DND-41 (cell line): Measurements from ENCODE around the gene FAU.

Experiments
- ATAC-seq: fragments of 200-7000 bp; cut with Tn5 transposase; 3 replicates; pipeline ENCODE4 v1.9.1; 2021; ENCODE audit warnings: low read depth; ENCODE audit not compliant: insufficient read depth
- DNase-seq: peaks from one replicate; pipeline ENCODE4 v3.0.0-alpha.2; 2020
- H2AFZ ChIP-seq: 2 replicates; pipeline ENCODE4 v1.6.0; 2012; ENCODE audit warnings: low read depth, low read length
- H3K27ac ChIP-seq: 2 replicates; pipeline ENCODE4 v1.5.1; 2012; ENCODE audit warnings: low read length, inconsistent platforms
- H3K27me3 ChIP-seq: fragments of 200-600 bp; sonication (generic); 2 replicates; pipeline ENCODE4 v1.6.0; 2012; ENCODE audit warnings: low read length, mild to moderate bottlenecking, inconsistent platforms; ENCODE audit not compliant: insufficient read depth, poor library complexity
- H3K36me3 ChIP-seq: 2 replicates; pipeline ENCODE4 v1.5.1; 2012; ENCODE audit warnings: low read length, inconsistent platforms; ENCODE audit not compliant: insufficient read depth
- H3K4me1 ChIP-seq: 2 replicates; pipeline ENCODE4 v1.5.1; 2012; ENCODE audit warnings: mild to moderate bottlenecking, low read length; ENCODE audit not compliant: insufficient read depth
- H3K4me2 ChIP-seq: 2 replicates; pipeline ENCODE4 v1.6.0; 2012; ENCODE audit warnings: mild to moderate bottlenecking, moderate library complexity, low read length, inconsistent platforms; ENCODE audit not compliant: insufficient read depth
- H3K4me3 ChIP-seq, 2 experiments: fragments of 200-600 bp in 1 of 2; shearing (Covaris generic) in 1 of 2; 2 replicates each; pipeline ENCODE4 v1.5.1; 2012 to 2016; ENCODE audit warnings: inconsistent platforms in 2 of 2, low read length in 2 of 2, mild to moderate bottlenecking in 2 of 2, low read depth in 1 of 2, moderate library complexity in 1 of 2
- H3K79me2 ChIP-seq: 2 replicates; pipeline ENCODE4 v1.6.0; 2012; ENCODE audit warnings: low read length, inconsistent platforms; ENCODE audit not compliant: insufficient read depth
- H3K9ac ChIP-seq: 2 replicates; pipeline ENCODE4 v1.6.0; 2012; ENCODE audit warnings: low read depth, mild to moderate bottlenecking, inconsistent platforms, low read length, moderate library complexity
- H3K9me3 ChIP-seq: 2 replicates; pipeline ENCODE4 v1.5.1; 2012; ENCODE audit warnings: low read length, moderate library complexity, mild to moderate bottlenecking, inconsistent platforms; ENCODE audit not compliant: insufficient read depth, severe bottlenecking
- H4K20me1 ChIP-seq: 2 replicates; pipeline ENCODE4 v1.6.0; 2012; ENCODE audit warnings: low read length; ENCODE audit not compliant: insufficient read depth
- EZH2 ChIP-seq: IDR thresholded peaks from 3 replicates; pipeline ENCODE4 v1.6.1; 2012; ENCODE audit warnings: borderline replicate concordance, low read depth, mild to moderate bottlenecking, moderate library complexity, low read length, inconsistent platforms; ENCODE audit not compliant: severe bottlenecking
- TF ChIP-seq, protein P1 (sequence below): IDR thresholded peaks from 2 replicates; pipeline ENCODE4 v1.5.1; 2012; ENCODE audit warnings: borderline replicate concordance, low read length, moderate library complexity, mild to moderate bottlenecking; ENCODE audit not compliant: poor library complexity, severe bottlenecking; ENCODE audit errors: extremely low read depth

FAU gene

DNA sequence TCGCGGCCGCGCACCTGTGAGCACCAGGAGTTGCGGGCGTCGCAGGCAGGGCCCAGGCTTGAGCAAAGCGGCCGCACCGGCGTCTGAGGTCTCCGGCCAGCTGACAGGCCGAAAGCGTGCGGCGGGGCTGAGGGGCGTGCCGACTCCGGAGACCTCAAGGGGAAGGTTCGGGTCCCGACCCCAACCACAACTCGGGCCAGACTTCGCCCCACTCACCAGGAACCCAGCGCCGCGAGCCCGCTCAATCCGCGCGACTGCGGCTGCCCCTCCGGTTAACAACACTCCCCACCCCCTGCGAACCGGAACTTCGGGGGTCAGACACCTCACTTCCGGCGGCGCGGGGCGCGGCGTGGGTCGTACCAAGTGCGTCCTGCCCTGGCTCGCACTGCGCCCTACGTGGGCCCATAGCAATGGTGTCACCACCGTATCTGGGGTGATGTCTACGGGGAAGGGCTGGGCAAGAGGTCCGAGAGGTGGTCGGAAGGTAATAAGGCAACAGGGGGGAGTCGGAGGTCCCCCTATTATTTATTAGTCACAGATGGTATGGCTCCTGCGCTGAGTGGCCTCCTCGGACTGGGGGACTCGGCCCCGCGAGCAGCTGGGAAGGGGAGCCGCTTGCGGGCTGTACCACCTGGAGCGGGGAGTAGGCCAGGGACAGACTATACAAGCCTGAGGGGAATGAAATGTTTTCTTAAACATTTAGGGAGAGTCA is 12.5 kb upstream of the FAU start, which contains the start of gene SYVN1:
Gene SYVN1 (minus strand): TSS at position 280 of the 712 bp plus-strand sequence. CDS start 918 bp downstream, outside the sequence.
- peaks cover 26% of the 10 kb centered on the region for H3K79me2 ChIP-seq
- ATAC-seq (peak; percentile 83), DNase-seq (peak; percentile 89)
- no peaks in the 10 kb centered on the region for H3K9me3 ChIP-seq
- H3K4me1 ChIP-seq: peaks cover 29% of the 10 kb centered on the region
- H3K36me3 ChIP-seq: peaks cover 37% of the 10 kb centered on the region
- H3K27ac ChIP-seq: peak within 1 kb of the TSS; percentile 100
- H2AFZ ChIP-seq: peak within 1 kb of the TSS; percentile 96
- peak within 1 kb of the TSS; percentile 83 for H3K4me2 ChIP-seq
- peaks cover 17% of the 10 kb centered on the region for H4K20me1 ChIP-seq
- peak within 1 kb of the TSS; percentile 82 for H3K9ac ChIP-seq
- TF ChIP-seq EZH2: no peak
- TF ChIP-seq, protein P1, sequence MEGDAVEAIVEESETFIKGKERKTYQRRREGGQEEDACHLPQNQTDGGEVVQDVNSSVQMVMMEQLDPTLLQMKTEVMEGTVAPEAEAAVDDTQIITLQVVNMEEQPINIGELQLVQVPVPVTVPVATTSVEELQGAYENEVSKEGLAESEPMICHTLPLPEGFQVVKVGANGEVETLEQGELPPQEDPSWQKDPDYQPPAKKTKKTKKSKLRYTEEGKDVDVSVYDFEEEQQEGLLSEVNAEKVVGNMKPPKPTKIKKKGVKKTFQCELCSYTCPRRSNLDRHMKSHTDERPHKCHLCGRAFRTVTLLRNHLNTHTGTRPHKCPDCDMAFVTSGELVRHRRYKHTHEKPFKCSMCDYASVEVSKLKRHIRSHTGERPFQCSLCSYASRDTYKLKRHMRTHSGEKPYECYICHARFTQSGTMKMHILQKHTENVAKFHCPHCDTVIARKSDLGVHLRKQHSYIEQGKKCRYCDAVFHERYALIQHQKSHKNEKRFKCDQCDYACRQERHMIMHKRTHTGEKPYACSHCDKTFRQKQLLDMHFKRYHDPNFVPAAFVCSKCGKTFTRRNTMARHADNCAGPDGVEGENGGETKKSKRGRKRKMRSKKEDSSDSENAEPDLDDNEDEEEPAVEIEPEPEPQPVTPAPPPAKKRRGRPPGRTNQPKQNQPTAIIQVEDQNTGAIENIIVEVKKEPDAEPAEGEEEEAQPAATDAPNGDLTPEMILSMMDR: no peak
- H3K27me3 ChIP-seq: no peaks in the 10 kb centered on the region
- peak within 1 kb of the TSS; percentile 71 to 86 for H3K4me3 ChIP-seq

DNA sequence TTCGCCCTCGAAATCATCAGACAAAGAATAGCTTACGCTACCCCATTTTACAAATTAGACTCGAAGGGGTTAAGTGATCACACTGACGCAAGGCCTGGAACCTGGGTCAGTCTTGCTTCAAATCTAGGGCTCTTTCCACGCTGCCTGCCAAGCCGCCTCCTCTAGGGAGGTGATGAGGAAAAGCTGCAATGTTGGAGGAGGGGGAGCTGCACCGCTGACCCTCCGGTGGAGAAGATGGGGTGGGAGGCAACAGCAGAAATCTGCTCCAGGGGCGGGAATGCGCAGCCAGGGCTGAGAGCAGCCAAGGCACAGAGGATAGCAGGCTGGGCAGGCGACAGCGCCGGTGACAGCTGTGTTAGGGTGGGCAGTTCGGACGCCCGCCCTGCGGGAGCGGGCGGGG is 11.8 kb upstream of the FAU start:
- H3K9me3 ChIP-seq: no peaks in the 10 kb centered on the region
- H3K79me2 ChIP-seq: peaks cover 26% of the 10 kb centered on the region
- peak overlapping the region; percentile 96 for H2AFZ ChIP-seq
- peaks cover 43% of the 10 kb centered on the region for H3K36me3 ChIP-seq
- H3K4me2 ChIP-seq: peak overlapping the region; percentile 83
- TF ChIP-seq, protein P1: no peak
- no peak for TF ChIP-seq EZH2
- H3K27me3 ChIP-seq: no peaks in the 10 kb centered on the region
- ATAC-seq: no peak
- peak overlapping the region; percentile 82 for H3K9ac ChIP-seq
- H4K20me1 ChIP-seq: peaks cover 20% of the 10 kb centered on the region
- H3K27ac ChIP-seq: peak overlapping the region; percentile 100
- peak overlapping the region; percentile 71 to 86 for H3K4me3 ChIP-seq
- H3K4me1 ChIP-seq: peaks cover 29% of the 10 kb centered on the region
- no peak for DNase-seq

DNA sequence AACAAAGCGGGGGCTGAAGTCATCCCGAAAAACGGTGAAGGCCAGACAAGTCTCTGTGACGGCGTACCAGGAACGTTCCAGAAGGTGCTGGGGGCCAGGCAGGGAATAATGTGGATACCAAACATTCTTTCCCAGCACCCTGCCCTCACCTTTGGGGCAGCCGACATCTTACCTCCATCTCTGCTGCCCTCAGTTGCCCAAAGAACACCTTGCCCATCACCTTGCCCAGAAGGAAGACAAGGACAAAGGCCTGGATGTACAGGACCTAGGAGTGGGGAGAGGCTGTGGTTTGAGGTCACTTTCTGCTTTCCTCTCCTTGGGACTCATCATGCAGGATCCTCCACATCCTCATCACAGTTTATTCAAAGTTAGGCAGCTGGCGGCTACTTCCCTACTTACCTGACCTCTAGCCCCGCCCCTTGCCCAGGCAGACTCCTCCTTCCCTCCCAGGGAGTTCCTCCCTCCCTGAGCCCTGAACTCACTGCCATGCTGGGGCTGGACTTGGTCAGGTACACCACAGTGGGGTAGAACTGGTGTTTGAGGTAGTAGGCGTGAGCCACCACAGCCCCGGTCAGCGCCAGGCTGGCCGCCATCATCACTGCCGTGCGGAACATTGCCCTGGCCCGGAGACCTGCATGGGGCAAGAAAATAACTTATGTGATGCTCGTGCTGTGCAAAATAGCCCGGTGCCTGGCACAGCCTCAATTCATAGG is 11.2 kb upstream of the FAU start:
- ATAC-seq (no peak), DNase-seq (no peak)
- TF ChIP-seq, protein P1: no peak
- no peak for TF ChIP-seq EZH2
- no peaks in the 10 kb centered on the region for H3K27me3 ChIP-seq
- H3K9ac ChIP-seq: peak overlapping the region; percentile 82
- H3K79me2 ChIP-seq: peaks cover 26% of the 10 kb centered on the region
- H3K27ac ChIP-seq: peak overlapping the region; percentile 100
- peak overlapping the region; percentile 71 to 86; a peak in 3 of 4 replicates for H3K4me3 ChIP-seq
- peaks cover 21% of the 10 kb centered on the region for H4K20me1 ChIP-seq
- no peak overlapping the region for H2AFZ ChIP-seq
- no peaks in the 10 kb centered on the region for H3K9me3 ChIP-seq
- H3K4me2 ChIP-seq: peak overlapping the region; percentile 83
- H3K36me3 ChIP-seq: peaks cover 49% of the 10 kb centered on the region
- peaks cover 29% of the 10 kb centered on the region for H3K4me1 ChIP-seq
